Stimulated activated CD8-positive, alpha-beta memory T cell treated with anti-CD3 and anti-CD28 coated beads, Interleukin-7, amount 100 ng/mL, for 48 hours (primary cell): ENCODE measurements around the gene DIP2C.
"Not testable (repeated sequence)": the region's sequence is repeated elsewhere in the genome, so short reads cannot be mapped to it uniquely, and the experiment has no call there.

ENCODE experiments used
- DNase-seq, 2 donors: peaks; one replicate each; pipeline ENCODE4 v3.0.0-alpha.2; 2020; ENCODE audit warnings: low read depth in 1 of 2; ENCODE audit errors: extremely low read depth in 1 of 2

DIP2C gene

GRCh38 chr10:398954-399353 lies 290.5 kb downstream of the DIP2C start:
- no peak for DNase-seq

- DNase-seq, result no peak
These were observed 292.0 kb downstream of the DIP2C start for GRCh38 chr10:397321-398068.

- no peak for DNase-seq
These were observed 292.8 kb downstream of the DIP2C start for GRCh38 chr10:396535-397220.

- DNase-seq, result no peak
These were observed 293.4 kb downstream of the DIP2C start for GRCh38 chr10:396107-396506.

DNA sequence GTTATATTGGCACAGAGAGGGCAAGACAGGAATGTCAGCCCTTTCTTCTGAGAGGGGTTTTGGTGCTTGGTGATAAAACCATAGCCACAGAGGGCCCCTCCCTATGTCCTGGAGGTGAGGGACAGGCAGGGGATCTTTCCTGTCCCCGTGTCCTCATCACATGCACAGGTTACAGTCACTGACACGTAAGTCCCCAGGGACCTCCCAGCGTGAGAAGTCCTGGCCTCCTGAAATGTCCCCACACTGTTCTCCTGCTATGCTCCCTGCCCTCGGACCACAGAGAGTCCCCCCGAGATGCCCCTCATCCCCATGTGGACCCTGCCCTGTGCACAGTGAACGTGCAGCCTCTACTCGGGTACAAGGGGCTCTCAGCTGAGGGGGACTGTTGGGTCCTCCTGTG lies 293.8 kb downstream of the DIP2C start:
- DNase-seq, result no peak

DNA sequence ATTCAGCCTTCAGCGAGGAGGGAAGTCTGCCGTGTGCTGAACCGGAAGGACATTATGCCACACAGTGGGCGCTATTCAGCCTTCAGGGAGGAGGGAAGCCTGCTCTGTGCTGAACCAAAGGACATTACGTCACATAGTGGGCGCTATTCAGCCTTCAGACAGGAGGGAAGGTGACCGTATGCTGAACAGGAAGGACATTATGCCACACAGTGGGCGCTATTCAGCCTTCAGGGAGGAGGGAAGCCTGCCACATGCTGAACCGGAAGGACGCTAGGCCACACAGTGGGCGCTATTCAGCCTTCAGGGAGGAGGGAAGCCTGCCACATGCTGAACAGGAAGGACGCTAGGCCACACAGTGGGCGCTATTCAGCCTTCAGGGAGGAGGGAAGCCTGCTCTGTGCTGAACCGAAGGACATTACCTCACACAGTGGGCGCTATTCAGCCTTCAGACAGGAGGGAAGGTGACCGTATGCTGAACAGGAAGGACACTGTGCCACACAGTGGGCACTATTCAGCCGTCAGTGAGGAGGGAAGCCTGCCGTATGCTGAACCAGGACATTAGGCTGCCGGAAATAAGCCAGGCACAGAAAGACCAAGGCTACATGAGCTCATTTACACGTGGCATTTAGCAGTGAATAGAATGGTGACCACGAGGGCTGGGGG lies 294.9 kb downstream of the DIP2C start:
- DNase-seq, result not testable (repeated sequence)

DNA sequence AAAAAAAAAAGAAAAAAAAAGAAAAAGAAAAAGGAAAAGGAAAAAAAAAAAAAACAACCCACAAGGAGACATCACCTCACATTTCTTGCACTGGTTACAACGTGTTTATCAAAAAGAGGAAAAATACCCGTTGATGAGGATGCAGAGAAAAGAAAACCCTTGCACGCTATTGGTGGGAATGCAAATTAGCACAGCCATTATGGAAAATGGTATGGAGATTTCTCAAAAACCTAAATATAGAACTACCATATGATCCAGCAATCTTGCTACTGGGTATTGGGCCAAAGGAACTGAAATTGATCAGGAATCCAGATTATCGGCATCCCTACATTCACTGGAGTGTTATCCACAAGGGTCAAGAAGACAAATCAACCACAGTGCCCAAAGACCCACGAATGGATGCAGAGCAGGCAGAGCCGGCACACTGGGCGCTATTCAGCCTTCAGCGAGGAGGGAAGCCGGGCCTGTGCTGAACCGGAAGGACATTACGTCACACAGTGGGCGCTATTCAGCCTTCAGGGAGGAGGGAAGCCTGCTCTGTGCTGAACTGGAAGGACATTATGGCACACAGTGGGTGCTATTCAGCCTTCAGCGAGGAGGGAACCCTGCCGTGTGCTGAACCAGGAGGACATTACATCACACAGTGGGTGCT lies 295.6 kb downstream of the DIP2C start:
- DNase-seq, result no peak

DNA sequence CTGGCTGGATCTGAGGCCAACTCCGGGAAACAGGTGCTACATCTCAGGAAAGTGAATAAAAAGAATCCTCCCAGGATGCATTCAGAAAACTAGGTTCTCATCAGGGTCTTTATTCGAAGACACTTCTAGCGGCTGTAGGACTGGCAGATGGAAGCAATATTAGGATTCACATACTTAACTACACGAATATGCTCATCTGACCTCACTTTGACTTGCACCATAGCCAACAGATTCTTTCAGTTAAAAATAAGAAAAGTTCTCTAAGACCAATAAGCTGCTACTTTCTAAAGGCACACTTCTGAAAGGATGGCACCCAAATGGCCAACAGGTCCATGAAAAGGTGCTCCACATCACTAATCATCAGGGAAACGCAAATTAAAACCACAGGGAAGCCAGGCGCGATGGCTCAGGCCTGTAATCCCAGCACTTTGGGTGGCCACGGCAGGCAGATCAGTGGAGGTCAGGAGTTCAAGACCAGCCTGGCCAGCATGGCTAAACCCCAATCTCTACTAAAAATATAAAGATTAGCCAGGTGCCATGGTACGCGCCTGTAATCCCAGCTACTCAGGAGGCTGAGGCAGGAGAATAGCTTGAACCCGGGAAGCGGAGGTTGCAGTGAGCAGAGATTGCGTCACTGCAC lies 296.2 kb downstream of the DIP2C start:
- no peak for DNase-seq

GRCh38 chr10:392705-393037 lies 296.8 kb downstream of the DIP2C start:
- DNase-seq, result no peak

DNA sequence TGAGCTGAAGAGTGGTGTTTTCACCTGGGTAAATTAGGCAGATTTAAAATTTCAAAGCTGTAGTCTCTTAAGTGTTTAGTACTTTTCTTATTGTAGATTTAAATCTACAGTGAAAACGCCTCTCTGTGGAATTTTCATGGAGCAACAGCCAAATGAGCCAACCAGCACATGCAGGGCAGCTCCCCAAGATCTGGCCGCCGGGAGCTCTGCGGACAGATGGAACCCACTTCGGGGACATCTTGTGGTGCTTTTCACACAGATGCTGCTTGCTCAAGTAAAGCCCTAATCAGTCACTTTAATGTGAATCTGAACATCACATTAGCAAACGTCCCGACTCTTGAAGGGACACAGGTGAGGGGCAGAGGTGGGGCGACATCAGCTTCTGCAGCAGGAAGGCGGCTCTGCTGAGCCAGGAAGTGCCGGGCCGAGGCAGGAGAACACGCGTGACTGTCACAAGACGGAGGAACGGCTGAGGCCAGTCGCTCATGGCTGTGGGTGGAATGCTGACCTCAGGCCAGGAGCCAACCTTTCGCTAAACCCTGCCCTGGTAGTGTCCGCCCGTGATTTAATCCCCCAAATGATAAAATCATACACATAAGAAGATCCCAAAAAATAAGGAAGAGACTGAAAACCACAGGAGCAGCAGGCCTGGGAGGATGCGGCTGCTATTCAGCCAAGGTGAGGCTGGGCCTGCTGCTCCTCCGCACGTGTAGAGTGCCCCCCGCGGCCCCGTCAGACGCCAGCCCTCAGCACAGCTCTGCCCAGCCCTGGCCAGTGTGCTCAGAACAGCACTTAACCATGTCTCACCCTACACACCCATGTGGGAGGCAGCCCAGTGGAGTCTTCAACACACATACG lies 297.4 kb downstream of the DIP2C start:
- no peak for DNase-seq

GRCh38 chr10:391305-391704 lies 298.2 kb downstream of the DIP2C start:
- no peak for DNase-seq

DNA sequence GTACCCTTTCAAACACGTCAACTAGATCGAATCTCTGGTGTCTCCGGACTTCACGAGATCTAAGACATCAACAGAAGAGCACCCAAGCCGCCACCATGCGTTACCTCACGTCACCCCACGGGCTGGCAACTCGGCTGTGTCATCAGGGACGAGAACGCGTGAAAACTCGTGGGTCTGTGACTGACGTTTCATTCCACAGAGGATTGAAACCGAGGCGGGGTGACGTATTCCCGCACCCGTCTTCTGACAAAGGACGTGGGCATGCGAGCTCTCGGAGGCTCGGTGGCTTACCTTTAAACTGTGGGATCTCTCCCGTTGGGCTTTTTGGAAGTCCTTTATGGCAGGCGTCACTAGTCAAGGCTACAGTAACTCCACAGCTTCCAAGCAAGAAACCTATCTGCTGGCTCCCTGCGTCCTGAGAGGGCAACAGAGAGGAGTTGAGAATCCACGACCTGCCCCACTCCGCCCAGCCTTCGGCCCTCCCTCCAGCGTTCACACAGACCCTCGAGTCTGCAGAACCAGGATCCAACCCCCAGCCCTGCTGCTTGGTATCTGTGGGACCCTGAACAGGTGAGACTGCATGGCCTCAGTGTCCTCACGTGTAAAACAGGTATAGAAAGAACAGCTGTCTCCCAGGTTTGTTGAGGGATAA lies 298.9 kb downstream of the DIP2C start:
- no peak for DNase-seq

DNA sequence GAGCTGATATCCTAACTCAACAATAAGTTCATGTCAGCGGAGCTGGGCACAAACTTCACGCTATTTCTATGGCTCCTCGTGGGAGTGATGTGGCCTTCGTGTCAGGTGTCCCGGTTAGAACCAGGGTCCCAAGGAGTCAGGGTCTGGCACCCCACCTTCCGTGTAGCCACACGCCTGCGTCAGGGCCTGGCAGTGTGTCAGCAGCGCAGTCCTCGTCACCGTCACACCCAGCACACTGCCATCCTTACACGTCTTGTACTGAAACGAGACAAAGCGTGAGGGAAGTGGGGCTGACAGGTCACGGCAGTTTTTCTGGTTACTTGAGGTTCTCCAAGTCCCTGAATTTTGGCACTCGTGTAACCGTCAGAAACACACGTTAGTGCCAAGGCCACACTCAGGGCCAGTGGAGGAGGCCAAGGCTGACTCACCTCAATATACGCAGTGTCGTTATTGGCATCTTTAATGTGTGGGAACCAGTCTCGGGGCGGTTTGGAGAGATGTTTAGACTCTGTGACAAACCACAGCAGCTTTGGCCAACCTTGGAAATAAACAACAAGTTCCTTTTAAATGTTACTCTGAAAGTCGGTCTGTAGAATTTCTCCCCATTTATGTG lies 299.5 kb downstream of the DIP2C start:
- DNase-seq, result no peak

DNA sequence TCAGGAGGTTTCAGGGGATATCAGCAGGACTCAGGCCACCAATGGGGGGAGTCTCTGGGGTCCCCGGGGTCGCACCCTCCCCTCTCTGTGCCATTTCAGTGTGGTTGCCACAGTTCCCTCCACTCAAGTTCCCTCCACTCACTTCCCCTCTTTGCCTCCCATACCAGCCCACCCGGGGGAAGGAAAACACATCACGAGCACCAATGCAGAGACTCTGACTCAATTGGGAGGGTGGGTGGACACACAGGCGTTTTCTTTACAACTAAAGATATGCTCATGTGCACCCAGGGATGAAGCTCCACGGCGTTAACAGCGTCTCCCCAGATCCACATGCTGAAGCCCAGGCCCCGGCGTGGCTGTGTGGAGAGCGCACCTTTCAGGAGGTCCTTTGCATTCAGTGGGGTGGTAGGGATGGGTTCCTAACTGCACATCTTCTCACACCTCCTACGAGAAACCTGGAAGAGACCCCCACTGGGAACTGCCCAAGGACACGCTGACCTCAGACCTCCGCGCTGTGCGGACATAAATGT lies 300.1 kb downstream of the DIP2C start:
- DNase-seq, result no peak

DNA sequence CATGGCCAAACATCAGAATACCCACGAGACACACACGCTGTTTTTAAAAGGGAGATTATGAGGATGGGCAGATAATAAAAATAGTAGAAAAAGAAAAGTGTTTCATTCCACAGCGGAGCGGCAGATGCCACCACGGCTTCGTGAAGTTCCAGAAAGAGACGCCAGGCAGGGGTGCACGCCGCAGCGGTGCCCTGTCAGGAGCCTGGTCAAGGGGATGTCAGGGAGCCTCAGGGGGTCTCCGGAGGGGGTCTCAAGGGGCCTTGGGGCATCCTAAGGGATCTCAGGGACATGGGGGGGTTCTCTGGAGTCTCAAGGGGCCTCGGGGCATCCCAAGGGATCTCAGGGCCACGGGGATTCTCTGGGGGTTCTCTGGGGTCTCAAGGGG lies 300.8 kb downstream of the DIP2C start:
- no peak for DNase-seq

- no peak for DNase-seq
These were observed 301.4 kb downstream of the DIP2C start for GRCh38 chr10:387909-388660.

- DNase-seq, result no peak
These were observed 301.9 kb downstream of the DIP2C start for GRCh38 chr10:387593-387891.

- no peak for DNase-seq
These were observed 302.5 kb downstream of the DIP2C start for GRCh38 chr10:386771-387592.
